Measurements from ENCODE around the gene CGNL1.

- TF ChIP-seq POLR2A (IDR thresholded peaks at IDR 0.05) (no peak), POLR2AphosphoS5 (IDR thresholded peaks at IDR 0.05) (no peak), EP300 (IDR thresholded peaks at IDR 0.05) (no peak)
- TF ChIP-seq, protein P1, sequence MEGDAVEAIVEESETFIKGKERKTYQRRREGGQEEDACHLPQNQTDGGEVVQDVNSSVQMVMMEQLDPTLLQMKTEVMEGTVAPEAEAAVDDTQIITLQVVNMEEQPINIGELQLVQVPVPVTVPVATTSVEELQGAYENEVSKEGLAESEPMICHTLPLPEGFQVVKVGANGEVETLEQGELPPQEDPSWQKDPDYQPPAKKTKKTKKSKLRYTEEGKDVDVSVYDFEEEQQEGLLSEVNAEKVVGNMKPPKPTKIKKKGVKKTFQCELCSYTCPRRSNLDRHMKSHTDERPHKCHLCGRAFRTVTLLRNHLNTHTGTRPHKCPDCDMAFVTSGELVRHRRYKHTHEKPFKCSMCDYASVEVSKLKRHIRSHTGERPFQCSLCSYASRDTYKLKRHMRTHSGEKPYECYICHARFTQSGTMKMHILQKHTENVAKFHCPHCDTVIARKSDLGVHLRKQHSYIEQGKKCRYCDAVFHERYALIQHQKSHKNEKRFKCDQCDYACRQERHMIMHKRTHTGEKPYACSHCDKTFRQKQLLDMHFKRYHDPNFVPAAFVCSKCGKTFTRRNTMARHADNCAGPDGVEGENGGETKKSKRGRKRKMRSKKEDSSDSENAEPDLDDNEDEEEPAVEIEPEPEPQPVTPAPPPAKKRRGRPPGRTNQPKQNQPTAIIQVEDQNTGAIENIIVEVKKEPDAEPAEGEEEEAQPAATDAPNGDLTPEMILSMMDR (IDR thresholded peaks at IDR 0.05), result no peak
Observed at GRCh38 chr15:57510647-57511046, 134.3 kb downstream of the CGNL1 start.

Data from upper lobe of left lung (tissue), 4 donors.